T-helper 2 cell (primary cell): ENCODE data around the gene TIAL1.
"Not testable (repeated sequence)": the region's sequence is repeated elsewhere in the genome, so short reads cannot be mapped to it uniquely, and the experiment has no call there.

Source experiments
- DNase-seq, 5 experiments: peaks; one replicate each; pipeline versions ENCODE4 v3.0.0 to v3.0.0-alpha.2; 2012 to 2022

The TIAL1 gene

GRCh38 chr10:119549247-119549999 lies 47.3 kb downstream of the TIAL1 start:
- DNase-seq: no peak

GRCh38 chr10:119546009-119546408 lies 50.8 kb downstream of the TIAL1 start:
- DNase-seq: no peak

GRCh38 chr10:119545310-119545709 lies 51.5 kb downstream of the TIAL1 start:
- no peak for DNase-seq

GRCh38 chr10:119543814-119544642 lies 52.7 kb downstream of the TIAL1 start:
- no peak for DNase-seq

- DNase-seq: peak; percentile 35 to 74 (median 45)
These were observed 53.6 kb downstream of the TIAL1 start for GRCh38 chr10:119542988-119543813.

GRCh38 chr10:119542357-119542987 lies 54.3 kb downstream of the TIAL1 start, which contains the start of gene RGS10:
Gene RGS10 (minus strand): TSS chr10:119542719. CDS start chr10:119542638, 81 bp downstream.
- DNase-seq: peak; percentile 62 to 90 (median 73)

GRCh38 chr10:119541459-119542356 lies 55.1 kb downstream of the TIAL1 start:
- DNase-seq: peak in 4 of 5 experiments; percentile 12 to 61 (median 33)

- peak in 1 of 5 experiments; percentile 43 for DNase-seq
These were observed 55.7 kb downstream of the TIAL1 start for GRCh38 chr10:119541046-119541445.

GRCh38 chr10:119540038-119540437 lies 56.7 kb downstream of the TIAL1 start:
- DNase-seq: no peak

- no peak for DNase-seq
These were observed 57.4 kb downstream of the TIAL1 start for GRCh38 chr10:119539359-119539825.

GRCh38 chr10:119538632-119539358 lies 58.0 kb downstream of the TIAL1 start:
- DNase-seq: peak in 2 of 5 experiments; percentile 9 to 37

GRCh38 chr10:119537953-119538630 lies 58.7 kb downstream of the TIAL1 start:
- no peak for DNase-seq

GRCh38 chr10:119536508-119537025 lies 60.2 kb downstream of the TIAL1 start:
- no peak for DNase-seq

GRCh38 chr10:119535837-119536507 lies 60.8 kb downstream of the TIAL1 start:
- DNase-seq: no peak

- no peak for DNase-seq
These were observed 61.5 kb downstream of the TIAL1 start for GRCh38 chr10:119535305-119535704.

GRCh38 chr10:119533473-119533872 lies 63.3 kb downstream of the TIAL1 start:
- no peak for DNase-seq

- not testable (repeated sequence) for DNase-seq
These were observed 64.0 kb downstream of the TIAL1 start for GRCh38 chr10:119532791-119533190.

GRCh38 chr10:119532251-119532650 lies 64.5 kb downstream of the TIAL1 start:
- not testable (repeated sequence) for DNase-seq

GRCh38 chr10:119531067-119531466 lies 65.7 kb downstream of the TIAL1 start:
- DNase-seq: no peak
